C4-2B (cell line): ENCODE measurements around the gene UBE2E2.

Experiments used
- ZFX ChIP-seq: fragments of 450-650 bp; IDR thresholded peaks from 2 replicates; pipeline ENCODE4 v1.6.1; 2017
- TF ChIP-seq, protein P1 (sequence below): fragments of 450-650 bp; conservative IDR thresholded peaks from 2 replicates; pipeline ENCODE4 v1.5.1; 2017; ENCODE audit warnings: mild to moderate bottlenecking

- TF ChIP-seq ZFX, result no peak
- TF ChIP-seq, protein P1, sequence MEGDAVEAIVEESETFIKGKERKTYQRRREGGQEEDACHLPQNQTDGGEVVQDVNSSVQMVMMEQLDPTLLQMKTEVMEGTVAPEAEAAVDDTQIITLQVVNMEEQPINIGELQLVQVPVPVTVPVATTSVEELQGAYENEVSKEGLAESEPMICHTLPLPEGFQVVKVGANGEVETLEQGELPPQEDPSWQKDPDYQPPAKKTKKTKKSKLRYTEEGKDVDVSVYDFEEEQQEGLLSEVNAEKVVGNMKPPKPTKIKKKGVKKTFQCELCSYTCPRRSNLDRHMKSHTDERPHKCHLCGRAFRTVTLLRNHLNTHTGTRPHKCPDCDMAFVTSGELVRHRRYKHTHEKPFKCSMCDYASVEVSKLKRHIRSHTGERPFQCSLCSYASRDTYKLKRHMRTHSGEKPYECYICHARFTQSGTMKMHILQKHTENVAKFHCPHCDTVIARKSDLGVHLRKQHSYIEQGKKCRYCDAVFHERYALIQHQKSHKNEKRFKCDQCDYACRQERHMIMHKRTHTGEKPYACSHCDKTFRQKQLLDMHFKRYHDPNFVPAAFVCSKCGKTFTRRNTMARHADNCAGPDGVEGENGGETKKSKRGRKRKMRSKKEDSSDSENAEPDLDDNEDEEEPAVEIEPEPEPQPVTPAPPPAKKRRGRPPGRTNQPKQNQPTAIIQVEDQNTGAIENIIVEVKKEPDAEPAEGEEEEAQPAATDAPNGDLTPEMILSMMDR, result no peak
These were observed 91.8 kb downstream of the UBE2E2 start for GRCh38 chr3:23294770-23295387.
